ENCODE measurements around the gene PHF21A.

GRCh38 chr11:46026606-46027293 lies 94.5 kb downstream of the PHF21A start:
- TF ChIP-seq CTCF (IDR thresholded peaks at IDR 0.05), result no peak
- no peak for TF ChIP-seq POLR2A (IDR thresholded peaks at IDR 0.05)

Data from uterus (tissue), 2 donors.